GM18498 (cell line): ENCODE data around the gene CLRN1.

Source experiments
- ATAC-seq: cut with Tn5 transposase; IDR thresholded peaks from one replicate; pipeline ENCODE4 v1.9.1; 2021; ENCODE audit warnings: mild to moderate bottlenecking, moderate library complexity; ENCODE audit not compliant: unreplicated experiment

Gene CLRN1

GRCh38 chr3:150978566-150979148 is 6.1 kb upstream of the CLRN1 start:
- ATAC-seq = no peak

GRCh38 chr3:150975992-150976368 is 3.5 kb upstream of the CLRN1 start:
- no peak for ATAC-seq

GRCh38 chr3:150975086-150975991 is 2.8 kb upstream of the CLRN1 start:
- no peak for ATAC-seq

DNA sequence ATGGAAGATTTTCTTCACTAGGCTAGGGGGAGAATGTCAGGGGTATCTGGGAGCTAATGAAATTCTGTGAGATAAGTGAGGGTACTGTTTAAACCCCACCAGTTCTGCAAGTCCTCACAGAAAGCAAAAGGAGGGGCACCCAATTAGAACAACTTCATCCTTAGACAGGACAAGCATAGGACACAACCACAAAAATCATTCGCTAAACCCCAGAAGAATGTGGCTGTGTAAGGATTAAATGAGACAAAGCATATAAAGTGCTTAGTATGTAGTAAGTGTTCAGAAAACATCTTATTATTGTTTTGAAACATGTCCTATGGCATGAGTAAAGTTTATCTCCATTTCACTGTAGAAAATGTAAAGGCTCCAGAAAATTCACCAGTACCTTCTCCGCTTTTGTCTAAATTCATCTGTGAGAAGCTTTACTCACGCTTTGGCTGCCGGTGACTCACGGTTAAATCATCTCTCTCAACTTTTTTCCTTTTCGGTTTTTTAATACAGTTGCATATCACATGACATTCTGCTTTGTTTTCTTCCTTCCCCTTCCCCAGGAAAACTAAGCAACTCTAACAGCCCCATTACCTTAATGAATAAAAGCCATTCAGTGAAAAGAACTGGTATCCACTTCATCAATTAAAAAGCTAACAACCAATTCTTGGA is 1.7 kb downstream of the CLRN1 start:
- ATAC-seq = no peak

GRCh38 chr3:150968341-150969035 is 4.0 kb downstream of the CLRN1 start:
- no peak for ATAC-seq

GRCh38 chr3:150965436-150965835 is 7.1 kb downstream of the CLRN1 start:
- ATAC-seq = no peak

GRCh38 chr3:150961949-150962348 is 10.6 kb downstream of the CLRN1 start:
- ATAC-seq = no peak

GRCh38 chr3:150960708-150961684 is 11.5 kb downstream of the CLRN1 start:
- ATAC-seq = no peak

GRCh38 chr3:150958683-150959082 is 13.8 kb downstream of the CLRN1 start:
- no peak for ATAC-seq

DNA sequence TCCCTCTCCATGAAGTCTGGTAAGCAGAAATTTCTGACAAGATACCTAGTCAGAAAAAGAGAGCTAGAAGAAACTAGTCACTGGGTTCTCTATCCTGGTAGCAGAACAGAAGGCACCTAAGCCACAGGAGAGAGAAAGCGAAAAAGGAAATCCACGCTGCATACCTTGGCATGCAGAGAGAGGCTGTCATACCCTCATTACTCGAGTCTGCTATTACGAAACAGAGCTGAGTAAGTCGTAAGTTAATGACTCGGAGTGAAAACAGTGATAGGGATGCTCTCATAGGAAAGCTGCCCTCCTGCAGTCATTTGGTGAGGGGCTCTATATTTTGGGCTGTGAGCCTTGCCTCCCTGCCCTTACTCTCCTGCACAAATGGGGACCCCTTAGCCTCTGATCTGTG is 16.2 kb downstream of the CLRN1 start:
- ATAC-seq = no peak

DNA sequence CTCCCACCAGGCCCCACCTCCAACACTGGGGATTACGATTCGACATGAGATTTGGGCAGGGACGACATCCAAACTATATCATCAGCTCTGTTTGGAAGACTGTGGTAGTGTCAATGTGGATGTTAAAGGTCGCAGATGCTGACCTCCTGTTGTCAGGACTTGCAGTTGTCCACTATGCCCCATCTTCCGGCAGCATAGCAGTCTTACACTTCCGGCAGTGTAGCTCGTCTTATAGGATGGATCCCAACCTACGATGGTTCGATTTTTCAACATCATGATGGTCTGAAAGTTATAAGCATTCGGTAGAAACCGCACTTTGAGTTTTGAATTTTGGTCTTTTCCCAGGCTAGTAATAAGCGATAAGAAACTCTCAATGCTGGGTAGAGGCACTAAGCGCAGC is 20.6 kb downstream of the CLRN1 start:
- ATAC-seq = no peak

DNA sequence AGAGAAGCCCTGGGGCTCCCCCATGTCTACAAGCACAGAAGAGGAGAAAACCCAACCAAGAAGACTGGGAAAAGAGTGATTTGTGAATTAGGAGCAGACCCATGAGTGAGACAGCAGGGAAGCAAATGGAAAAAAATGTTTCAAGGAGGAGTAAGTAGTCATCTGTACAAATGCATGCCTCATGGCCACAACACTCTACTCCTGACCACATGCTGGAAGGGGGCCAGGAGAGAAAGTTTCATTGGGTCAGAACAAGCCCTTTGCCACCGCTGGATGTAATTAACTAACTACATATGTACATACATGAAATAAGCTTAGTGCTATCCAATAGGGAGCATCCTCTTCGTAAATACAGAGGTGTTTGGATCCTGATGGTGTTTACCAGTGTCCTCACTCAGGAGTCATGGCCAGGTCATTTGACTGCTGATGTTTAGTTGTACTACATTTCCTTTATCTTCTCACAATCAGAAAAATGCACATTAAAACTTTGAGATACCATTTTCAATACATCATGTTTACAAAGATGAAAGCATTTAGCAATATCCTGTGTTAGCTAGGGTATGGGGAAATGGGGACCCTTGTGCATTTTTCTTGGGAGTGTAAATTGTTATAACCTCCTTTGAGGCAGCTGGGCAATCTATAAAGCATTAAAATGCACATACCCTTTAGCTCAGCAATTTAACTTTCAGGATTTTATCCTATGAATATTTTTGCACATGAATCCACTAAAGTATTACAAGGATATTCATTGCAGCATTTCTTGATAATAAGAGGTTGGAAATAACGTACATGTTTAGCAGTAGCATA is 27.1 kb downstream of the CLRN1 start:
- no peak for ATAC-seq

- no peak for ATAC-seq
These were observed 30.3 kb downstream of the CLRN1 start for GRCh38 chr3:150942221-150942620.

DNA sequence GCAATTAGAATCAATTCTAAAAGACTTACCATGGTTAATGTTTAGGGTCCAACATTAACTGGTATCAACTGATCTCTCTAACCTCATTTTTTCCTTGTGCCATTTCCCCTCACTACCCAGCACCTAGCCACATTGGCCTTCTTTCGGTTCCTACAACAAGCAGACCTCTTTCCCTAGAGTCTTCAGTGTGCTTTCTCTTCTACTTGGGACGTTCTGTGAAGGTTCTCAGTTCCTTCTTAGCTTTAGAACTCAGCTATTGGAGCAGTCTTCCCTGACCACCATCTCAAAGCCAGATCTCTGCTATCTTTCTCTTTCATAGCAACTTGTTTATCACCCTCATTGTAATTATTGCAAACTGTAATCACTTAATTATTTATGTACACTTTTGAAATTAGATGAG is 35.8 kb downstream of the CLRN1 start:
- peak; percentile 86 for ATAC-seq

GRCh38 chr3:150933473-150933995 is 39.0 kb downstream of the CLRN1 start:
- no peak for ATAC-seq

GRCh38 chr3:150931745-150932144 is 40.8 kb downstream of the CLRN1 start:
- ATAC-seq = no peak

- no peak for ATAC-seq
These were observed 41.7 kb downstream of the CLRN1 start for GRCh38 chr3:150930839-150931238.

DNA sequence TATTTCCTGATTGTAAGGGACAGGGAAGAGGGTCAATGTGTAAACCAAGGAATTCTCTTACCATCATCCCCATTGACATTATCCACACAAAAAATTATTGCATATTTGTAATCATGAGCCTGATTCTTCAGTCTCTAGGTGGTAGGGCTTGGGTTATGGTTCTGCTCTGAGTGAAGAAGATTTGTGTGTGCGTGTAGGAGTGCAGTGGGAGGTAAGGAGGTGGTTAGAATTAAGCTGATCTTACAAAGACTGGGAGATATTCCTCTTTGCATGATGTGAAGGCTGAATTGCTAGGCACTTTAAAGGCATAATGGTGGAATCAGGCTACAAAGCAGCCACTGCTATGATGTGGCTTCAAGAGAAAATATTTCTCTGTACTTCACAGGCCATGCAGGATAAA is 44.3 kb downstream of the CLRN1 start:
- no peak for ATAC-seq

DNA sequence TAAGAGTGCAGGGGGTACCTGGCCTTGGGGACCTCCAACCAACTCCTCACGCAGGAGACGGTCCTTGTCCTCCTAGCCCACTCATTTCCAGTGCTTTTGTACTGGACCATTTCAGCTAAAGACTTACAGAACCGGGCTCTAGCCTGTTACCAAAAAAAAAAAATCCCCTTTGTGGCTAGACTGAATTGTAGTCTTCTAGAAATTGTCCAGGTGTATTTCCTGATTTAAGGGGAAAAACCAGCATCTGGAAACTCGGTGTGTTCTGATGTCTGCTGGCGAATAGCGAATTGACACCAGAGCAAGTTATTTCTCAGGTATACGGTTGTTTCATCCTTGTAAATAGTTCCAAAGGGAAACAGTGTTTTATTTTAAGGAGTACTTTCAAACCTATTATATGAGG is 46.2 kb downstream of the CLRN1 start:
- ATAC-seq = no peak
